Stimulated activated CD4-positive, alpha-beta T cell treated with anti-CD3 and anti-CD28 coated beads, TNF-alpha, amount 100 ng/mL, for 48 hours (primary cell): ENCODE results near the gene LRMDA.
A peak's percentile ranks its signal among the peaks of the same experiment; 100 is the strongest.

ENCODE experiments used
- DNase-seq, 3 donors: peaks; one replicate each; pipeline ENCODE4 v3.0.0-alpha.2; 2020; ENCODE audit warnings: low read depth in 3 of 3

Gene LRMDA

GRCh38 chr10:76301211-76301610 lies 869.8 kb downstream of the LRMDA start:
- no peak for DNase-seq

- no peak for DNase-seq
Measured at GRCh38 chr10:76301950-76302349, 870.5 kb downstream of the LRMDA start.

- no peak for DNase-seq
Measured at GRCh38 chr10:76302481-76302880, 871.1 kb downstream of the LRMDA start.

GRCh38 chr10:76302961-76303630 lies 871.7 kb downstream of the LRMDA start:
- no peak for DNase-seq

GRCh38 chr10:76303682-76304316 lies 872.4 kb downstream of the LRMDA start:
- peak in 1 of 3 donors; percentile 2 for DNase-seq

- DNase-seq = no peak
Measured at GRCh38 chr10:76305930-76306615, 874.6 kb downstream of the LRMDA start.

- no peak for DNase-seq
Measured at GRCh38 chr10:76306856-76307255, 875.4 kb downstream of the LRMDA start.

- no peak for DNase-seq
Measured at GRCh38 chr10:76309070-76309469, 877.6 kb downstream of the LRMDA start.

GRCh38 chr10:76309741-76310587 lies 878.5 kb downstream of the LRMDA start:
- DNase-seq = no peak

GRCh38 chr10:76310588-76311080 lies 879.2 kb downstream of the LRMDA start:
- no peak for DNase-seq

GRCh38 chr10:76311752-76312636 lies 880.6 kb downstream of the LRMDA start:
- no peak for DNase-seq

GRCh38 chr10:76315240-76315639 lies 883.8 kb downstream of the LRMDA start:
- no peak for DNase-seq

- DNase-seq = no peak
Measured at GRCh38 chr10:76316234-76316633, 884.8 kb downstream of the LRMDA start.

GRCh38 chr10:76317078-76317477 lies 885.7 kb downstream of the LRMDA start:
- no peak for DNase-seq

- no peak for DNase-seq
Measured at GRCh38 chr10:76318211-76318610, 886.8 kb downstream of the LRMDA start.

GRCh38 chr10:76319661-76320060 lies 888.2 kb downstream of the LRMDA start:
- no peak for DNase-seq

- no peak for DNase-seq
Measured at GRCh38 chr10:76324283-76324682, 892.9 kb downstream of the LRMDA start.

- DNase-seq = no peak
Measured at GRCh38 chr10:76327441-76327840, 896.0 kb downstream of the LRMDA start.

- DNase-seq = no peak
Measured at GRCh38 chr10:76328348-76328747, 896.9 kb downstream of the LRMDA start.

- DNase-seq = no peak
Measured at GRCh38 chr10:76329891-76330575, 898.6 kb downstream of the LRMDA start.
